ENCODE results near the gene CCDC91. TPM values are rescaled to one million over a fixed set of nuclear protein-coding genes. Genes with fewer than 3 reads are reported as not detected.

CCDC91 gene
- polyA plus RNA-seq, 2 of the 4 experiments (the other 2 are of a cell fraction) = 26.0 to 48.1 TPM

GRCh38 chr12:28234444-28234843 lies 44.2 kb downstream of the CCDC91 start:
- no peaks in the 10 kb centered on the region for H3K9me3 ChIP-seq
- no peak for FAIRE-seq
- H3K4me2 ChIP-seq = no peak overlapping the region
- no peak for DNase-seq (ENCODE audit: low read depth in 1 of 2, low spot score in 1 of 2)
- ATAC-seq = no peak
- ChIA-PET POLR2A (no interaction called here), CTCF (interaction anchor here (0.6 kb wide), 2 partner anchors 573 to 664 kb away, joined by 3 to 4 read pairs; no protein-coding TSS in a partner anchor)
- no peak overlapping the region for H3K27ac ChIP-seq
- no peak overlapping the region for H3K4me3 ChIP-seq
- H3K4me1 ChIP-seq = no peaks in the 10 kb centered on the region
- no peak for TF ChIP-seq FOSL2 (IDR thresholded peaks at IDR 0.05)
- no peak for TF ChIP-seq FOSL2 (CRISPR knock-in tag; IDR thresholded peaks at IDR 0.05)
- TF ChIP-seq ELK1 (IDR thresholded peaks at IDR 0.05; ENCODE audit: low read depth, low read length) = no peak
- TF ChIP-seq TP53 (CRISPR knock-in tag; IDR thresholded peaks at IDR 0.05) = no peak
- TF ChIP-seq RARB (CRISPR knock-in tag; IDR thresholded peaks at IDR 0.05) = no peak
- TF ChIP-seq GATA3 (IDR thresholded peaks at IDR 0.05; ENCODE audit: borderline replicate concordance) = no peak
- TF ChIP-seq CTCF (IDR thresholded peaks at IDR 0.05) = no peak
- no peak for TF ChIP-seq BCL3 (IDR thresholded peaks at IDR 0.05)
- no peak for TF ChIP-seq RNF2 (IDR thresholded peaks at IDR 0.05; ENCODE audit: borderline replicate concordance, low read depth)
- TF ChIP-seq MYC (IDR thresholded peaks at IDR 0.05; ENCODE audit: borderline replicate concordance, low read length) = no peak

- no peaks in the 10 kb centered on the region for H3K4me1 ChIP-seq
- no peak overlapping the region for H3K4me2 ChIP-seq
- TF ChIP-seq RCOR1 (IDR thresholded peaks at IDR 0.05; ENCODE audit: low read depth, low read length) (no peak), SMC3 (IDR thresholded peaks at IDR 0.05) (no peak), CTCF (IDR thresholded peaks at IDR 0.05) (no peak), JUN (IDR thresholded peaks at IDR 0.05) (no peak), RNF2 (IDR thresholded peaks at IDR 0.05; ENCODE audit: borderline replicate concordance, low read depth) (no peak), HOXB13 (CRISPR knock-in tag; IDR thresholded peaks at IDR 0.05; ENCODE audit: low read depth) (no peak), ESRRA (IDR thresholded peaks at IDR 0.05; ENCODE audit: borderline replicate concordance, low read length) (no peak), FOSL2 (IDR thresholded peaks at IDR 0.05) (no peak), FOSL2 (CRISPR knock-in tag; IDR thresholded peaks at IDR 0.05) (no peak), CBX8 (IDR thresholded peaks at IDR 0.05) (no peak), MAFK (IDR thresholded peaks at IDR 0.05; ENCODE audit: partially characterized antibody) (no peak), MAX (IDR thresholded peaks at IDR 0.05) (no peak), CBX2 (IDR thresholded peaks at IDR 0.05; ENCODE audit: borderline replicate concordance, low read depth) (no peak), NPAS2 (CRISPR knock-in tag; IDR thresholded peaks at IDR 0.05; ENCODE audit: borderline replicate concordance) (no peak), TFCP2L1 (CRISPR knock-in tag; IDR thresholded peaks at IDR 0.05) (no peak), ZNF302 (CRISPR knock-in tag; IDR thresholded peaks at IDR 0.05) (no peak), BHLHE40 (IDR thresholded peaks at IDR 0.05; ENCODE audit: low read depth, low read length) (no peak), RARB (CRISPR knock-in tag; IDR thresholded peaks at IDR 0.05) (no peak), PBX3 (IDR thresholded peaks at IDR 0.05) (no peak)
- no peak overlapping the region for H3K27ac ChIP-seq
- ATAC-seq (no peak), DNase-seq (ENCODE audit: low read depth in 1 of 2, low spot score in 1 of 2) (no peak), FAIRE-seq (no peak)
- ChIA-PET POLR2A (no interaction called here), CTCF (interaction anchor here (0.6 kb wide), 1 partner anchor 663 kb away, joined by 4 read pairs; no protein-coding TSS in a partner anchor)
- no peak overlapping the region for H3K4me3 ChIP-seq
- no peaks in the 10 kb centered on the region for H3K9me3 ChIP-seq
- 12% methylated on average over 1 of the region's 1 CpG for WGBS (ENCODE audit: missing lambda C conversion rate)
These were observed 44.8 kb downstream of the CCDC91 start for GRCh38 chr12:28235015-28235414.

All from A549 (cell line).